Measurements from ENCODE around the gene AOC2.
"Not testable (repeated sequence)": the region's sequence is repeated elsewhere in the genome, so short reads cannot be mapped to it uniquely, and the experiment has no call there.

The AOC2 gene

DNA sequence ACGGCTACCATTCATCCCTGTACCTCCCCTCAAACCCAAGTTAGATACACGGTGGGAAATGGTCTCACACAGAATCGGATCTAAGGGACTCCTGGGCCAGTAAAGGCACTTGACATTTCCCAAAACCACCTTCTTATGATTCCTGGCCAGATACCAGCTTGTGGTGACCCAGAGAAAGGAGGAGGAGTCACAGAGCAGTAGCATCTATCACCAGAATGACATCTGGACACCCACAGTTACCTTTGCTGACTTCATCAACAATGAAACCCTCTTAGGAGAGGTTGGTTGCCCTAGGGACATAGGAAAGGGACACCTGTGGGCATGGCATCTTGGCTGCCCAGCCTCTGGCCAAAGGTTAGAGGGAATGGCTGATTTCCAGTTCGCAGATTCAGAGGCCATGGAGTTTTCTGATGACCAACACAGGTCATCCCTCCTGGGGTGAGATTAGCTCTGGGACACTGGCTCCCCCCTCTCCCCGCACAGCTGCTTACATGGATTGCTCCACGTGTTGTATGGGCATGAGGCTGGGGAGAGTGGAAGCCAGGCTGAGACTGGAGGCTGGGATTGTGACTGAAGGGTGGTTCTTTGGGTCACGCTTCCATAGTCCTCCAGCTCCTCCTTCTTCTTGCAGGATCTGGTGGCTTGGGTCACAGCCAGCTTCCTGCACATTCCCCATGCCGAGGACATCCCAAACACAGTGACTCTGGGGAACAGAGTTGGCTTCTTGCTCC, 5.2 kb downstream of the AOC2 start:
- DNase-seq (ENCODE audit: low spot score): no peak

DNA sequence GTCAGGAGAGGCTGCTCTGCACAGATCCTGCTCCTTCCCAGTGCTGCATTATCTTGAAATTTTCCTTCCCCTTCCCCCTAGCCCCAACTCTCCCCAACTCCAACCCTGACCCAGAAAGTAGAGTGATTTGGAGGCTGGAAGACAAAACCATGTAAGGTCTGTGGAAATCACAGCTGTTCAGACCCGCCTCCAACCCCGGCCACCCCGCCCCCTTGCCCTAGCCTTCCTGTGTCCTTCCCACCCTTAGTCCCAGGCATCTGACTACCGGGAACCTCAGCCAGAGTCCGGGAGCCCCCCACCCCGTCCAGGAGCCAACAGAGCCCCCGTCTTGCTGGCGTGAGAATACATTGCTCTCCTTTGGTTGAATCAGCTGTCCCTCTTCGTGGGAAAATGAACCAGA, 6.6 kb downstream of the AOC2 start, which contains the start of gene AOC3:
AOC3 (plus strand) TSS at position 246 of the 400 bp plus-strand sequence; CDS start at position 391, 145 bp downstream.
- Histone ChIP-seq H3K9me3 (ENCODE audit: severe bottlenecking) (no peaks in the 10 kb centered on the region), H3K4me1 (ENCODE audit: insufficient read depth, poor library complexity, severe bottlenecking) (no peaks in the 10 kb centered on the region), H3K36me3 (ENCODE audit: low read depth) (no peaks in the 10 kb centered on the region), H3K4me3 (ENCODE audit: severe bottlenecking) (no peak within 1 kb of the TSS), H3K27me3 (ENCODE audit: insufficient read depth, poor library complexity, severe bottlenecking) (no peaks in the 10 kb centered on the region), H3K27ac (ENCODE audit: poor library complexity, severe bottlenecking) (no peak within 1 kb of the TSS)
- no peak for ATAC-seq (ENCODE audit: low read depth)
- no peak for DNase-seq (ENCODE audit: low spot score)
- no peak for TF ChIP-seq CTCF (IDR thresholded peaks at IDR 0.05; ENCODE audit: poor library complexity, severe bottlenecking)

More for the DNA sequence above, 5.2 kb downstream of the AOC2 start:
- no peaks in the 10 kb centered on the region for H3K4me1 ChIP-seq (ENCODE audit: insufficient read depth, poor library complexity, severe bottlenecking)
- H3K9me3 ChIP-seq (ENCODE audit: severe bottlenecking): no peaks in the 10 kb centered on the region
- no peaks in the 10 kb centered on the region for H3K27me3 ChIP-seq (ENCODE audit: insufficient read depth, poor library complexity, severe bottlenecking)
- H3K4me3 ChIP-seq (ENCODE audit: severe bottlenecking): no peak overlapping the region
- no peak for TF ChIP-seq CTCF (IDR thresholded peaks at IDR 0.05; ENCODE audit: poor library complexity, severe bottlenecking)
- H3K27ac ChIP-seq (ENCODE audit: poor library complexity, severe bottlenecking): no peak overlapping the region
- ATAC-seq (ENCODE audit: low read depth): no peak
- 0 out of 2 replicates have a peak, but pooled peaks cover 5% of the 10 kb centered on the region for H3K36me3 ChIP-seq (ENCODE audit: low read depth)

GRCh38 chr17:42851371-42852240, 7.2 kb downstream of the AOC2 start:
- H3K27ac ChIP-seq (ENCODE audit: poor library complexity, severe bottlenecking); H3K4me3 ChIP-seq (ENCODE audit: severe bottlenecking); H3K36me3 ChIP-seq (ENCODE audit: low read depth); H3K9me3 ChIP-seq (ENCODE audit: severe bottlenecking); ATAC-seq (ENCODE audit: low read depth); H3K27me3 ChIP-seq (ENCODE audit: insufficient read depth, poor library complexity, severe bottlenecking); H3K4me1 ChIP-seq (ENCODE audit: insufficient read depth, poor library complexity, severe bottlenecking); DNase-seq (ENCODE audit: low spot score): not testable (repeated sequence)

- no peaks in the 10 kb centered on the region for H3K27me3 ChIP-seq (ENCODE audit: insufficient read depth, poor library complexity, severe bottlenecking)
- no peak overlapping the region for H3K4me3 ChIP-seq (ENCODE audit: severe bottlenecking)
- ATAC-seq (ENCODE audit: low read depth) (no peak), DNase-seq (ENCODE audit: low spot score) (no peak)
- TF ChIP-seq CTCF (IDR thresholded peaks at IDR 0.05; ENCODE audit: poor library complexity, severe bottlenecking): no peak
- no peak overlapping the region for H3K27ac ChIP-seq (ENCODE audit: poor library complexity, severe bottlenecking)
- no peaks in the 10 kb centered on the region for H3K9me3 ChIP-seq (ENCODE audit: severe bottlenecking)
- no peaks in the 10 kb centered on the region for H3K4me1 ChIP-seq (ENCODE audit: insufficient read depth, poor library complexity, severe bottlenecking)
- no peaks in the 10 kb centered on the region for H3K36me3 ChIP-seq (ENCODE audit: low read depth)
These were observed 8.0 kb downstream of the AOC2 start for GRCh38 chr17:42852351-42852750.

GRCh38 chr17:42853004-42853403, 8.6 kb downstream of the AOC2 start:
- ATAC-seq (ENCODE audit: low read depth) (no peak), DNase-seq (ENCODE audit: low spot score) (no peak)
- H3K27me3 ChIP-seq (ENCODE audit: insufficient read depth, poor library complexity, severe bottlenecking): no peaks in the 10 kb centered on the region
- H3K4me3 ChIP-seq (ENCODE audit: severe bottlenecking): no peak overlapping the region
- H3K9me3 ChIP-seq (ENCODE audit: severe bottlenecking): no peaks in the 10 kb centered on the region
- no peak overlapping the region for H3K27ac ChIP-seq (ENCODE audit: poor library complexity, severe bottlenecking)
- TF ChIP-seq CTCF (IDR thresholded peaks at IDR 0.05; ENCODE audit: poor library complexity, severe bottlenecking): no peak
- no peaks in the 10 kb centered on the region for H3K4me1 ChIP-seq (ENCODE audit: insufficient read depth, poor library complexity, severe bottlenecking)
- H3K36me3 ChIP-seq (ENCODE audit: low read depth): no peaks in the 10 kb centered on the region
